Measurements from ENCODE around the gene ANKRD52. TPM values are rescaled to one million over a fixed set of nuclear protein-coding genes. Genes with fewer than 3 reads are reported as not detected.
"Not testable (repeated sequence)": the region's sequence is repeated elsewhere in the genome, so short reads cannot be mapped to it uniquely, and the experiment has no call there.

Gene ANKRD52
- total RNA-seq, 1 experiment from 2014 or later, result 56.6 TPM

DNA sequence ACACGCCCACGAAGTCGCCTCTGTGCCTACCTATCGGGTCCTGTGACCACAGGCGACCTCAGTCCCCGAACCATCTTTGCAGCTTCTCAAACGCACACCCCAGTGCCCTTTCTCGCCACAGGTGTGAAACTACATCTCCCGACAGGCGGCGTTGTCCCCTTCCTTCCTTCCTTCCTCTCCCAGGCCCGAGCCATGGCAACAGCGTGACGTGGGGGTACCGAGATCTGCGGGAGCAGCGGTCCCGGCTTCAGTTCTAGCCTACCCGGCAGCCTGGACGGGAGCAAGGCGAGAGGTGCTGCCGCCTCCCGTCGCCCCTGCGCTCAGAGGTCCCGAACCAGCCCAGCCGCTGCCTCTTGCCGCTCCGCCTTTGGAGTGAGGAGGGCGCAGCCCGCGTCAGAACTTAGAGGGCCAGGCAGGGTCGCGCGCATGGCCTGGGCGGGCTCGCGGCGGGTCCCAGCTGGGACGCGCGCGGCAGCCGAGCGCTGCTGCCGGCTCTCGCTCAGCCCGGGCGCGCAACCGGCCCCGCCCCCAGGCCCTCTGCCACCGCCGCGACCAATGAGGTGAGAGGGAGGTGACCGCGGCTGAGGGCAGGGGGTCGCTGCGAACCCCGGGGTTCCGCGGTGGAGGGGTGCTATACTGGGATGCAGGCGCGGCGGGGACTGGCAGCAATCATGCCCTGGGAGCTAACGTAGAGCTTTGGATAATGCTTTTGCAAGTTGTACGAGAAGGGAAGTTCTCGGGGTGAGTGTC is 8.7 kb upstream of the ANKRD52 start, which contains the start of gene COQ10A:
Gene COQ10A (plus strand): TSS at position 250 of the 750 bp plus-strand sequence. CDS start 177 bp downstream, at position 427.
- POLR2A ChIA-PET, result interaction anchor here (0.9 to 2.1 kb wide), 5 partner anchors 8 to 370 kb away, joined by 3 to 7 read pairs (median 4); partner anchors contain the start of genes ANKRD52 and RNF41
- Histone ChIP-seq H3K36me3 (ENCODE audit: control insufficient read depth in 1 of 2, insufficient read depth in 2 of 2, low read length in 2 of 2) (peaks cover 0 to 21% of the 10 kb centered on the region in 2 experiments; a peak in 2 of 4 replicates), H3K9me3 (ENCODE audit: control insufficient read depth in 1 of 2, insufficient read depth in 1 of 2, low read depth in 1 of 2, low read length in 2 of 2) (no peaks in the 10 kb centered on the region), H3K9me2 (ENCODE audit: insufficient read depth) (no peaks in the 10 kb centered on the region), H3K27ac (ENCODE audit: low read depth, low read length) (peak within 1 kb of the TSS; percentile 71), H3K9ac (ENCODE audit: low read length) (peak within 1 kb of the TSS; percentile 78), H3K27me3 (ENCODE audit: insufficient read depth, low read length) (no peaks in the 10 kb centered on the region), H3K4me3 (replicated peaks in 1 of 2; ENCODE audit: low read depth in 1 of 2, low read length in 2 of 2) (peak within 1 kb of the TSS; percentile 65 to 75), H3K4me2 (ENCODE audit: low read length) (peak within 1 kb of the TSS; percentile 95), H2AFZ (ENCODE audit: low read depth, low read length, poor library complexity, severe bottlenecking) (peak within 1 kb of the TSS; percentile 81), H3K79me2 (ENCODE audit: insufficient read depth, low read length) (no peaks in the 10 kb centered on the region), H4K20me1 (ENCODE audit: insufficient read depth) (no peaks in the 10 kb centered on the region), H3K4me1 (ENCODE audit: control insufficient read depth in 1 of 2, insufficient read depth in 2 of 2, low read length in 2 of 2) (peaks cover 5 to 31% of the 10 kb centered on the region in 2 experiments)
- ATAC-seq, result peak; percentile 91
- RAD21 ChIA-PET (ENCODE audit: low non-redundant PET in 1 of 2, low total read pairs in 2 of 2, uncharacterized antibody in 2 of 2, unreplicated experiment in 2 of 2), result no interaction called here
- intact Hi-C loops (cut with micrococcal nuclease), result loop anchor here (2.0 kb wide), 1 partner anchor 148 kb away; the partner anchor contains the start of gene ZC3H10
- BruUV-seq (replicated peaks), result no TSS peak
- DNase-seq (ENCODE audit: low read depth, low spot score), result peak; percentile 78
- CTCF ChIA-PET, result interaction anchor here (0.6 to 1.9 kb wide), 5 partner anchors 8 to 77 kb away, joined by 3 to 11 read pairs (median 4); partner anchors contain the start of genes ANKRD52 and CNPY2
- no peak for TF ChIP-seq SRF (IDR thresholded peaks at IDR 0.05; ENCODE audit: low read depth)
- peak; percentile 13 for TF ChIP-seq YY1 (IDR thresholded peaks at IDR 0.05; ENCODE audit: extremely low read depth, insufficient replicate concordance, low read depth, low read length)
- peak; percentile 19 for TF ChIP-seq TCF7L2 (IDR thresholded peaks at IDR 0.05; ENCODE audit: borderline replicate concordance, extremely low read depth, insufficient read depth, insufficient read length)
- TF ChIP-seq ELF1 (IDR thresholded peaks at IDR 0.05; ENCODE audit: borderline replicate concordance, low read depth), result no peak
- TF ChIP-seq, protein P1, sequence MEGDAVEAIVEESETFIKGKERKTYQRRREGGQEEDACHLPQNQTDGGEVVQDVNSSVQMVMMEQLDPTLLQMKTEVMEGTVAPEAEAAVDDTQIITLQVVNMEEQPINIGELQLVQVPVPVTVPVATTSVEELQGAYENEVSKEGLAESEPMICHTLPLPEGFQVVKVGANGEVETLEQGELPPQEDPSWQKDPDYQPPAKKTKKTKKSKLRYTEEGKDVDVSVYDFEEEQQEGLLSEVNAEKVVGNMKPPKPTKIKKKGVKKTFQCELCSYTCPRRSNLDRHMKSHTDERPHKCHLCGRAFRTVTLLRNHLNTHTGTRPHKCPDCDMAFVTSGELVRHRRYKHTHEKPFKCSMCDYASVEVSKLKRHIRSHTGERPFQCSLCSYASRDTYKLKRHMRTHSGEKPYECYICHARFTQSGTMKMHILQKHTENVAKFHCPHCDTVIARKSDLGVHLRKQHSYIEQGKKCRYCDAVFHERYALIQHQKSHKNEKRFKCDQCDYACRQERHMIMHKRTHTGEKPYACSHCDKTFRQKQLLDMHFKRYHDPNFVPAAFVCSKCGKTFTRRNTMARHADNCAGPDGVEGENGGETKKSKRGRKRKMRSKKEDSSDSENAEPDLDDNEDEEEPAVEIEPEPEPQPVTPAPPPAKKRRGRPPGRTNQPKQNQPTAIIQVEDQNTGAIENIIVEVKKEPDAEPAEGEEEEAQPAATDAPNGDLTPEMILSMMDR (IDR thresholded peaks at IDR 0.05 in 2 of 3, conservative IDR thresholded peaks at IDR 0.05 in 1 of 3; ENCODE audit: borderline replicate concordance in 1 of 3, insufficient read depth in 1 of 3, low read depth in 2 of 3, low read length in 2 of 3), result peak; percentile 45 to 72 (median 54)
- TF ChIP-seq, protein P2, sequence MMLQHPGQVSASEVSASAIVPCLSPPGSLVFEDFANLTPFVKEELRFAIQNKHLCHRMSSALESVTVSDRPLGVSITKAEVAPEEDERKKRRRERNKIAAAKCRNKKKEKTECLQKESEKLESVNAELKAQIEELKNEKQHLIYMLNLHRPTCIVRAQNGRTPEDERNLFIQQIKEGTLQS (IDR thresholded peaks at IDR 0.05), result no peak
- TF ChIP-seq SIN3A (IDR thresholded peaks at IDR 0.05; ENCODE audit: low read depth), result peak; percentile 67; the same call in 1 of the 2 replicates
- no peak for TF ChIP-seq JUND (IDR thresholded peaks at IDR 0.05)
- TF ChIP-seq SP1 (IDR thresholded peaks at IDR 0.05; ENCODE audit: low read depth), result no peak; the same call in 1 of the 2 replicates
- no peak for TF ChIP-seq EZH2phosphoT487 (IDR thresholded peaks at IDR 0.05; ENCODE audit: borderline replicate concordance)
- TF ChIP-seq ZFX (IDR thresholded peaks at IDR 0.05), result peak; percentile 59; the same call in 1 of the 2 replicates
- peak; percentile 77; the same call in 1 of the 2 replicates for TF ChIP-seq CBX3 (IDR thresholded peaks at IDR 0.05; ENCODE audit: low read depth)
- peak; percentile 49 for TF ChIP-seq RAD21 (IDR thresholded peaks at IDR 0.05; ENCODE audit: low read depth)
- TF ChIP-seq EGR1 (IDR thresholded peaks at IDR 0.05; ENCODE audit: low read depth), result no peak
- TF ChIP-seq POLR2AphosphoS5 (IDR thresholded peaks at IDR 0.05; ENCODE audit: low read depth, low read length), result peak; percentile 84
- peak; percentile 86 for TF ChIP-seq POLR2A (IDR thresholded peaks at IDR 0.05; ENCODE audit: borderline replicate concordance, extremely low read depth, insufficient read depth, insufficient read length)
- TF ChIP-seq, protein P3, sequence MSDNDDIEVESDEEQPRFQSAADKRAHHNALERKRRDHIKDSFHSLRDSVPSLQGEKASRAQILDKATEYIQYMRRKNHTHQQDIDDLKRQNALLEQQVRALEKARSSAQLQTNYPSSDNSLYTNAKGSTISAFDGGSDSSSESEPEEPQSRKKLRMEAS (IDR thresholded peaks at IDR 0.05), result peak; percentile 72

DNA sequence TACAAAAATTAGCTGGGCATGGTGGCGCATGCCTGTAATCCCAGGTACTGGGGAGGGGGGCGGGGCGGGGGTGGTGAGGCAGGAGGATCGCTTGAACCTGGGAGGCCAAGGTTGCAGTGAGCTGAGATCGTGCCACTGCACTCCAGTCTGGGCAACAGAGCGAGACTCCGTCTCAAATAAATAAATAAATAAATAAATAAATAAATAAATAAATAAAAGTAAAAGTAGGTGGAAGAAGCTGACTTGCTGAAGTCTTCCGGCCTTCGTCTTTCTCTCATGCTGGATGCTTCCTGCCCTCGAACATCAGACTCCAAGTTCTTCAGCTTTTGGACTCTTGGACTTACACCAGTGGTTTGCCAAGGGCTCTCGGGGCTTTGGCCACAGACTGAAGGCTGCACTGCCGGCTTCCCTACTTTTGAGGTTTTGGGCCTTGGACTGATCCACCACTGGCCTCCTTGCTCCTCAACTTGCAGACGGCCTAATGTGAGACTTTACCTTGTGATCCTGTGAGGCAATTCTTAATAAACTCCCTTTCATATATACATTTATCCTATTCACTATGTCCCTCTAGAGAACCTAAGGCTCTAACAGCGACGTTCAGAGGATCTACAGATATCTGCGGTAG is 8.0 kb upstream of the ANKRD52 start:
- BruUV-seq (replicated peaks); RAD21 ChIA-PET (ENCODE audit: low non-redundant PET in 1 of 2, low total read pairs in 2 of 2, uncharacterized antibody in 2 of 2, unreplicated experiment in 2 of 2); H3K27me3 ChIP-seq (ENCODE audit: insufficient read depth, low read length); H3K9me2 ChIP-seq (ENCODE audit: insufficient read depth); H3K9me3 ChIP-seq (ENCODE audit: control insufficient read depth in 1 of 2, insufficient read depth in 1 of 2, low read depth in 1 of 2, low read length in 2 of 2); DNase-seq (ENCODE audit: low read depth, low spot score); H3K79me2 ChIP-seq (ENCODE audit: insufficient read depth, low read length); ATAC-seq; H4K20me1 ChIP-seq (ENCODE audit: insufficient read depth): not testable (repeated sequence)
- H3K36me3 ChIP-seq (ENCODE audit: control insufficient read depth in 1 of 2, insufficient read depth in 2 of 2, low read length in 2 of 2), result peaks cover 0 to 15% of the 10 kb centered on the region in 2 experiments; a peak in 2 of 4 replicates
- H3K4me2 ChIP-seq (ENCODE audit: low read length), result peak overlapping the region; percentile 95
- ChIA-PET CTCF (interaction anchor here (0.6 to 1.9 kb wide), 5 partner anchors 8 to 76 kb away, joined by 3 to 11 read pairs (median 4); partner anchors contain the start of genes ANKRD52 and CNPY2), POLR2A (interaction anchor here (0.9 to 2.1 kb wide), 5 partner anchors 8 to 370 kb away, joined by 3 to 7 read pairs (median 4); partner anchors contain the start of genes ANKRD52 and RNF41)
- peaks cover 11 to 38% of the 10 kb centered on the region in 2 experiments for H3K4me1 ChIP-seq (ENCODE audit: control insufficient read depth in 1 of 2, insufficient read depth in 2 of 2, low read length in 2 of 2)
- intact Hi-C loops (cut with micrococcal nuclease), result loop anchor here (2.0 kb wide), 1 partner anchor 147 kb away; the partner anchor contains the start of gene ZC3H10
- peak overlapping the region; percentile 71 for H3K27ac ChIP-seq (ENCODE audit: low read depth, low read length)
- peak overlapping the region; percentile 78 for H3K9ac ChIP-seq (ENCODE audit: low read length)
- peak overlapping the region; percentile 65 to 75 for H3K4me3 ChIP-seq (replicated peaks in 1 of 2; ENCODE audit: low read depth in 1 of 2, low read length in 2 of 2)
- peak overlapping the region; percentile 81 for H2AFZ ChIP-seq (ENCODE audit: low read depth, low read length, poor library complexity, severe bottlenecking)

Measured in HCT116 (cell line).